ENCODE measurements around the gene OR2A5. TPM values are rescaled to one million over a fixed set of nuclear protein-coding genes. Genes with fewer than 3 reads are reported as not detected.

Gene OR2A5
- total RNA-seq, 1 donor from 2014 or later: not detected

DNA sequence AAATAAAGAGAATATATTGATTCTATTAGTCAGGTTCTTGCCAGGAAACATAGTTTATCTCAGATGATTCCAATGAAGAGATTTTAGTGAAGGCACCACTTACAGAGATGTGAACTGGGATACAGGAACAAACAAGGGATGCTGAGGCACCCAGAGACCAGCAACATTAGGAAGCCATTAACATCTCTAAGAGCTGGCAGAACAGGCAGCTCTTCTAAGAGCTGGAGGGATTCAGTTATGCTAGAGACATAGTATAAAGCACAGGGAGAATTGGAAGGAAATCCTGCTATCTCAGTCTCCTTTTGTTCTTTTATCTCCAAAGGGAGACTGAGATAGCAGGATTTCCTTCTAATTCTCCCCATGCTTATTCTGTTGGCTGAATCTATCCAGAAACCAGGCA is 26.6 kb upstream of the OR2A5 start:
- intact Hi-C loops (cut with micrococcal nuclease): no loop called here
- no peaks in the 10 kb centered on the region for H3K36me3 Mint-ChIP-seq (ENCODE audit: low read depth)

DNA sequence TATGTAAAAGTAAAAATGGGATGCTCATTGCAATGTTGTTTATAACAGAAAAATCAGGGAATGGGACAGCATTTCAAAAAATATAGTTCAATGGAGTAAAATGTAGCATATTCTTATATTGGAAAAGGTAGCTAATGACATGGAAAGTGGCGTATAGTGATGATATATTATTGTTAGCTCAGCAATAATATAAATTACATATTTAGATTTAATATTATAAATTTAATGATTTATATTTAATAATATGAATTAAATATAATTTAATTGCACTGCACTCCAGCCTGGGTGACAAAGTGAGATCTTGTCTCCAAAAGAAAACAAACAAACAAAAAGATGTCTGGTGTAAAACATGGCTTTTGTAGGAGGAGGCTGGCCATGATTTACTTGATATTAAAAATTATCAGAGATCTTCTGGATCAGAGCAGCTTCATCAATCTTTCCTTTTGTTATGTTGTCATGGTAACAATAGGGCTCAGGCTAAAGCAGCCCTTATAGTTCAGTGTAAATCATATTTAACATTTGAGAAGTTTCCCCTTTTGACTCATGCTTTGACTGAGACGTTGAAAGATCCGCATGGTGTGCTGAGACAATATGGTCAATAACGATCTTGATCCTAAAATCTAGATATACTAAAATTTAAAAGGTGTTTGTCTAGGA is 25.4 kb upstream of the OR2A5 start:
- Mint-ChIP-seq H3K36me3 (ENCODE audit: low read depth) (no peaks in the 10 kb centered on the region), H3K9me3 (no peaks in the 10 kb centered on the region), H3K4me3 (no peak overlapping the region), H3K27me3 (ENCODE audit: insufficient read depth) (no peaks in the 10 kb centered on the region), H3K4me1 (ENCODE audit: low read depth) (no peaks in the 10 kb centered on the region), H3K27ac (no peak overlapping the region)
- intact Hi-C loops (cut with micrococcal nuclease): no loop called here
- DNase-seq (ENCODE audit: low spot score): no peak

More for the DNA sequence above, 26.6 kb upstream of the OR2A5 start:
- Mint-ChIP-seq H3K4me1 (ENCODE audit: low read depth) (no peaks in the 10 kb centered on the region), H3K27ac (no peak overlapping the region), H3K9me3 (no peaks in the 10 kb centered on the region), H3K4me3 (no peak overlapping the region), H3K27me3 (ENCODE audit: insufficient read depth) (no peaks in the 10 kb centered on the region)
- no peak for DNase-seq (ENCODE audit: low spot score)

DNA sequence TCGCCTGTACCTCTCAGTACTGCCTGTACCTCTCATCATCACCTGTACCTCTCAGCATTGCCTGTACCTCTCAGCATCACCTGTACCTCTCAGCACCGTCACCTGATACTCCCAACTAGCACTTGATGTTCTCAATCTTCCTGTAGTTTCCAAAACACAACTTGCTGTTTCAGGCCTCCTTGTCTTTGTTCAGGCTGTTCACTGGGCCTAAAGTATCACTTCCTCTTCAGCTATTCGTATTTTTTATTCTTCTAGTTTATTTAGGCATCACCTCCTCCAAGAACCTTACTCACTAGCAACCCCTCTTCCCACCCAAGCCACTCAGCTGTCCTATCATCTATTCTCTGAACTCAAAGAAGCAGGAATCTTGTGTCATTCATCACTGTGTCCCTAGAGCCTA is 24.5 kb upstream of the OR2A5 start:
- Mint-ChIP-seq H3K4me3 (no peak overlapping the region), H3K9me3 (no peaks in the 10 kb centered on the region), H3K27me3 (ENCODE audit: insufficient read depth) (no peaks in the 10 kb centered on the region), H3K4me1 (ENCODE audit: low read depth) (no peaks in the 10 kb centered on the region), H3K36me3 (ENCODE audit: low read depth) (no peaks in the 10 kb centered on the region), H3K27ac (no peak overlapping the region)
- intact Hi-C loops (cut with micrococcal nuclease): no loop called here
- DNase-seq (ENCODE audit: low spot score): no peak

DNA sequence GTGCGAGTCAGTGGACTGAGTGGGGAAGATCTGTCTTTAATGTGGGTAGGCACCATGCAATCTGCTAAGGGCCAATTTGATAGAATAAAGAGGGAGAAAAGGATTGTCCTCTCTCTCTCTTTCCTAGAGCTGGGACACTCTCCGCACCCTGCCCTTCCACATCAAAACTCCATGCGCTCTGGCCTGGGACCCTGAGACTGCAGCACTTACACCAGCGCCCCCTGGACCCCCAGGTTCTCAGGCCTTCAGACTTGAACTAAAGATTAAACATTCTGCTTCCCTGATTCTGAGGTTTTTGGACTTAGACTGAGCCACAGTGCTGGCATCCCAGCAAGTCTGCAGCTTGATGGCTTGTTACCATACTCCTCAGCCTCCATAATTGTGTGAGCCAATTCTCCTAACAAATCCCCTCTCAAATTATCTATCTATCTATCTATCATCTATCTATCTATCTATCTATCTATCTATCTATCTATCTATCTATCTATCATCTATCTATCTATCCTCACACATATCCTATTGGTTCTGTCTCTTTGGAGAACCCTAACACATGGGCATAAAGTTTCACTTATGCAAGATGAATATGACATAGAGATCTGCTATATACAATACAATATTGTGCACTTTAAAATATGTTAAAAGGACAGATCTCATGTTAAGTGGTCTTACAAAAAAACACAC is 22.4 kb upstream of the OR2A5 start:
- H3K27me3 Mint-ChIP-seq (ENCODE audit: insufficient read depth): peaks cover 6% of the 10 kb centered on the region
- no peaks in the 10 kb centered on the region for H3K9me3 Mint-ChIP-seq
- no peak overlapping the region for H3K27ac Mint-ChIP-seq
- intact Hi-C loops (cut with micrococcal nuclease): loop anchor here (2.0 kb wide), 1 partner anchor 126 kb away; no protein-coding TSS in a partner anchor
- DNase-seq (ENCODE audit: low spot score): no peak
- H3K36me3 Mint-ChIP-seq (ENCODE audit: low read depth): no peaks in the 10 kb centered on the region
- no peaks in the 10 kb centered on the region for H3K4me1 Mint-ChIP-seq (ENCODE audit: low read depth)
- H3K4me3 Mint-ChIP-seq: no peak overlapping the region

DNA sequence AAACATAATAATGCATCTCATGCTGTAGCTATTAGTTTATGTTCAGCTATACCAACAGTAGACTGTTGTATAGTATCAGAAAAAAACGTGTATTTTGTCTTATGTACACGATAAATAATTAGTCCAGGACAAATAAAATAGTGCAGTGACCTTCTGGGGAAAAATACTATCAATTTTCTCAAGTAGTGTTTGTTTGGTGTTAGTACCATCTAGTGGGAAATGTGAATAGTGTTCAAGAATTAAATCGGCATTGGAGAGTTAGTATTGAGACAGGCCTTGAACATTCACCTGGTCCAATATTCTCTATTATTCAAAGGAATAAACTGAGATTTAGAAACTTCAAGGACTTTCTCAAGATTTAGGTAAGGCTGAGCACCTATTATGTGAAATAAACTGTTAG is 21.7 kb upstream of the OR2A5 start:
- Mint-ChIP-seq H3K4me3 (no peak overlapping the region), H3K27ac (no peak overlapping the region), H3K27me3 (ENCODE audit: insufficient read depth) (peaks cover 11% of the 10 kb centered on the region), H3K9me3 (no peaks in the 10 kb centered on the region), H3K4me1 (ENCODE audit: low read depth) (no peaks in the 10 kb centered on the region), H3K36me3 (ENCODE audit: low read depth) (no peaks in the 10 kb centered on the region)
- DNase-seq (ENCODE audit: low spot score): no peak
- intact Hi-C loops (cut with micrococcal nuclease): loop anchor here (2.0 kb wide), 1 partner anchor 126 kb away; no protein-coding TSS in a partner anchor

DNA sequence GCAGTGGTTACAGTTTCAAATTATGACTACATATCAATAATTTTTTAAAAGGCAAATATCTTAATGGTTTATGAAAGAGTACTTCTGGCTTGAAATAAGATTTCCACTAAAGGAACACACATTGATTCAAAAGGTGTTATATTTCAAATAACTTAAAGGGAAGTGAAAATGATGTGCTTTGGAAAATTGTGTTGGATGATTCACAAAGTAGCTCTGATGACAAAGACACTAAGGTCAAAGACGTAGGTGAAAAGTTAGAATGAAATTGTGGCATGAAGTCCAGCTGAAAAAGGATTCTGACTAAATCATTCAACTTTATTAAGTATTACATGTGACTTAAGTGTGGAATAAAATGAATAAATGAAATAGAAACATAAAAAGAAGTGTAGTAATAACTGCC is 20.8 kb upstream of the OR2A5 start:
- Mint-ChIP-seq H3K4me3 (no peak overlapping the region), H3K9me3 (no peaks in the 10 kb centered on the region), H3K27ac (no peak overlapping the region), H3K36me3 (ENCODE audit: low read depth) (no peaks in the 10 kb centered on the region), H3K27me3 (ENCODE audit: insufficient read depth) (peaks cover 15% of the 10 kb centered on the region), H3K4me1 (ENCODE audit: low read depth) (no peaks in the 10 kb centered on the region)
- intact Hi-C loops (cut with micrococcal nuclease): loop anchor here (2.0 kb wide), 1 partner anchor 127 kb away; no protein-coding TSS in a partner anchor
- DNase-seq (ENCODE audit: low spot score): no peak

DNA sequence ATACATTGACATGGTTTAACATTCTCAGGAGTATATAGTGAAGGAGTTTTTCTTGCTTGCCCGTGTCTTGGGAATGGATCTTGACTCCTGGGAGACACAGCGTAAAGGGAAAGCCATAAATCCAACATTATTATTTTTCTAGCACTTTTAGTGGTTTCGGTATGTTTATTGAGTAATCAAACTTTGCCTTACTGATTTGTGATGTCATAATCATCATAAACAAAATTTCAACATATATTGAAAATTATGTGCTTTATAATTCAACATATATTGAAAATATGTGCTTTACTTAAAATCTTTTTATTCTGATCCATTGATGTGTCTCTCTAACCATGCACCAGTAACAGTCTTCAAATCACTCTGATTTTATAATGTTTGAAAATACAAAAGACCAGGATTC is 20.2 kb upstream of the OR2A5 start:
- Mint-ChIP-seq H3K36me3 (ENCODE audit: low read depth) (no peaks in the 10 kb centered on the region), H3K4me3 (no peak overlapping the region), H3K27ac (no peak overlapping the region), H3K9me3 (no peaks in the 10 kb centered on the region), H3K27me3 (ENCODE audit: insufficient read depth) (peaks cover 17% of the 10 kb centered on the region), H3K4me1 (ENCODE audit: low read depth) (no peaks in the 10 kb centered on the region)
- intact Hi-C loops (cut with micrococcal nuclease): no loop called here
- no peak for DNase-seq (ENCODE audit: low spot score)

DNA sequence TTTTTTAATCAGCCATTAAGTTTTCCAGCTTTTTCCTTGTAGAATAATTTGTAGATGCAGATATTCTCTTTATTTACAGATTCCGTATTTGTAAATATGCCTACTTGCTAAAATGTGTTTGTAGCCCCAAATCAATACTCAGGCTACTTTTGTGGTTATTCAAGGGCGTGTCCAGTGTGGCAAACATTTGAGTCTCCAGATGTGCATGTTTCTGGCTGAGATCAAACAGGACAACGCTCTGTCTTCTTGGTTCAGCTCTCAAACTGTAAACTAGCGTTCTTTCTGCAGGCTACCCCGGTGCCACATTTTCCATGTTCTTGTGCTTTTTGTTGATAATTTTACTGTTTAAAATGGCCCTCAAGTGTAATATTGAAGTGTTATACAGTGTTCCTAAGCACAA is 16.2 kb upstream of the OR2A5 start:
- DNase-seq (ENCODE audit: low spot score): no peak
- Mint-ChIP-seq H3K27ac (no peak overlapping the region), H3K9me3 (no peaks in the 10 kb centered on the region), H3K36me3 (ENCODE audit: low read depth) (no peaks in the 10 kb centered on the region), H3K4me3 (no peak overlapping the region), H3K4me1 (ENCODE audit: low read depth) (no peaks in the 10 kb centered on the region), H3K27me3 (ENCODE audit: insufficient read depth) (peaks cover 17% of the 10 kb centered on the region)
- intact Hi-C loops (cut with micrococcal nuclease): no loop called here

DNA sequence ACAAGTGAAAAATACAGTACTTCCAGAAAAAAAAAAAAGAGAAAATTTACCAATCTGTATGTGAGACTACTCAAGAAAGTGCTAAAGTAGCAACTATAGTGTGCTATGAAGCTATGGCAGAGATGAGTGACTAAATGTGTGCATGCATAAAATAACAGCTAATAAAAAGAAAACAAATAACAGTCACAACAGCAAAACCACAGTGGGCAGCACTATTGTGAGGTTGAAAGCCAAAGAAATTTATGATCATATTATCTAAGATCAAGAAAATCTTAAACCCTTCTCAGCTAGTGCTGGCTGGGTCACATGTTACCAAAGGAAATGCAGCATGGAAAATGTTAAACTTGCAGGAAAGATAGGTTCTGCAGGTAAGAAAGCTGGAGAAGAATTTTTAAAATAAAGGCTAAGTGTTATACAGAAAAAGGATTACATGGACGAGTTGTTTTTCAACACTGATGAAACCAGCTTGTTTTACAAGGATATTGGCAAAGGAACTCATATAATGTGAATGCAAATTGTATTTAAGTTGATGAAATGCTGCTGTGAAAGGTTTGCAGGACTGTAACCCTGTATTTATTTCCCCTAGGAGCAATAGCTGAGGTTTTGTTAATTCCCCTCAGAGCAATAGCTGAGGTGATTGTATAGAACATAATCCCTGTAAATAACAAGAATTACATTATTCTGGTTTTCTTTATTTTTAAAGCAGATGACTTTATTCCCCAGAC is 15.6 kb upstream of the OR2A5 start:
- H3K4me3 Mint-ChIP-seq: no peak overlapping the region
- H3K27me3 Mint-ChIP-seq (ENCODE audit: insufficient read depth): peaks cover 17% of the 10 kb centered on the region
- H3K27ac Mint-ChIP-seq: no peak overlapping the region
- DNase-seq (ENCODE audit: low spot score): no peak
- no peaks in the 10 kb centered on the region for H3K36me3 Mint-ChIP-seq (ENCODE audit: low read depth)
- intact Hi-C loops (cut with micrococcal nuclease): no loop called here
- H3K4me1 Mint-ChIP-seq (ENCODE audit: low read depth): no peaks in the 10 kb centered on the region
- no peaks in the 10 kb centered on the region for H3K9me3 Mint-ChIP-seq

DNA sequence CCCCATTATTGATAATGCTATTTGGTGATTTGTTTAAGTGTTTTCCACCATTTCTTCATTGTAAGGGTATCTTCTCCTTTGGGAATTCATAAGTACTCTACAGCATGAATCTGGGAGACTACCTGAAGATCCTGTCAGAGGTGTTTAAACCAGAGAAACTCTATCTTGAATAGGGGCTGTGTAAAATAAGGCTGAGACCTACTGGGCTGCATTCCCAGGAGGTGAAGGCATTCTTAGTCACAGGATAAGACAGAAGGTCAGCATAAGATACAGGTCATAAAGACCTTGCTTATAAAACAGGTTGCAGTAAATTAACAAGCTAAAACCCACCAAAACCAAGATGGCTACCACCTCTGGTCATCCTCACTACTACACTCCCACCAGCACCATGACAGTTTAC is 13.4 kb upstream of the OR2A5 start:
- Mint-ChIP-seq H3K4me3 (no peak overlapping the region), H3K9me3 (no peaks in the 10 kb centered on the region), H3K27ac (no peak overlapping the region), H3K36me3 (ENCODE audit: low read depth) (no peaks in the 10 kb centered on the region), H3K27me3 (ENCODE audit: insufficient read depth) (peaks cover 17% of the 10 kb centered on the region), H3K4me1 (ENCODE audit: low read depth) (no peaks in the 10 kb centered on the region)
- no peak for DNase-seq (ENCODE audit: low spot score)
- intact Hi-C loops (cut with micrococcal nuclease): no loop called here

DNA sequence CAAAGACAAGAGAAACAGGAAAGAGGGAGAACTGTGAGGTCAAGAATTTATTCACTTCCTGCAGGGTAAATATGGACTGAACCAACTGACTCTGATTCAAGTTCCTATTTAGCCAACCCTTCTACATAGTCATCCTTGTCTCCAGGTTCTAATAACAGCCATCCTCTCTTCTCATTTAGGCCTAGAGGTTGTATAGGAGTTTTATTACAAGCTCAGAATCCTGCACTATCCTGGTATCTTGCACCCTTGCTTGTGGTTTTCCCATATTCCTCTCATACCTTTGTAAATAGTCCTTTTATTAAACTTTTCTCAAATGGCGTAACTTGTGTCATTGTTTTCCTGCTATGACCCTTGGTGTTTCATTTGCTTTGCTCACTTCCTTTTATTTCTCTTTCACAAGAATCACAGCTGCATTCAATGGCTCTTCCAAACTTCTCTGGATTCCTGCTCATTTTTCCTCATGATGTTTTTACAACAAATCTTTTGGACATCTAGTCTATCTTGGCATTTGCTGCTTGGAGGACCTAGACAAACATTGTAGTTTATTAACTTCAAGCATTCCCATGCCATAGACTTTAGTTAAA is 12.4 kb upstream of the OR2A5 start:
- Mint-ChIP-seq H3K9me3 (no peaks in the 10 kb centered on the region), H3K4me1 (ENCODE audit: low read depth) (no peaks in the 10 kb centered on the region), H3K4me3 (no peak overlapping the region), H3K27ac (no peak overlapping the region), H3K27me3 (ENCODE audit: insufficient read depth) (peaks cover 11% of the 10 kb centered on the region), H3K36me3 (ENCODE audit: low read depth) (no peaks in the 10 kb centered on the region)
- no peak for DNase-seq (ENCODE audit: low spot score)
- intact Hi-C loops (cut with micrococcal nuclease): no loop called here

DNA sequence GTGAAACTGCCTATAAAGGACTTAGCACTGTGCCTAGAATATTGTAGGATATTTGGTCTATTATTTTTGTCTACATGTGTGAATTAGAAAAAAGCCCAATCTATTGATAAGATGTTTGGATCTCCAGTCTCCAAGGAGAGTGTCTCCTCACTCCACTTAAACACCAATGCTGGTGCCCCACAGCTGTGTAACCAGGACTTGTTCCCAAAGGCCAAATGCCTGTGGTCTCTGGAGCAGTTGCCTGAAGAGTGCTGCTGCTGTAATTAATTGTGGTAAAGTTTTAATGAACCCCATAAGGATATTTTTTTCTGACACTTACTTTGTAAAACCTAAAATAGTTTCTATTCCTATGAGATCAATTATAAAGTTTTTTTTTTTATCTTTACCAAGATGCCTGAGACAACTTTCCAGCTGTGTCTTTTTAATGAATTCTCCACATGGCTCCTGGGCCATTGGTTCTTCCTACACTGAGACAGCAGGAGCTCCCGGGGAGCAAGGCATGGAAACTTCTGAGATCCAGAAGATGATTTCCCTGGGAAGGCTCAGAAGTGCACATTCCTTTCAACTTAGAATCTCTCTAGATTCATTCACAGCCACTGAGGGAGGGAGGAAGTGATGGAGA is 11.2 kb upstream of the OR2A5 start:
- no peak for DNase-seq (ENCODE audit: low spot score)

More for the DNA sequence above, 11.2 kb upstream of the OR2A5 start:
- Mint-ChIP-seq H3K9me3 (no peaks in the 10 kb centered on the region), H3K27me3 (ENCODE audit: insufficient read depth) (peaks cover 6% of the 10 kb centered on the region), H3K36me3 (ENCODE audit: low read depth) (no peaks in the 10 kb centered on the region), H3K4me3 (no peak overlapping the region), H3K4me1 (ENCODE audit: low read depth) (no peaks in the 10 kb centered on the region), H3K27ac (no peak overlapping the region)
- intact Hi-C loops (cut with micrococcal nuclease): no loop called here
